Mammary epithelial cell (primary cell): ENCODE measurements around the gene ARRDC5.
A peak's percentile ranks its signal among the peaks of the same experiment; 100 is the strongest.

Experiments used
- CTCF ChIP-seq, 2 donors: IDR thresholded peaks in 1 of 2; conservative IDR thresholded peaks in 1 of 2; 2 replicates each; pipeline ENCODE4 v1.5.1; 2011 to 2012; ENCODE audit warnings: inconsistent platforms in 2 of 2, low read length in 2 of 2, mild to moderate bottlenecking in 2 of 2, control low read depth in 1 of 2, low read depth in 1 of 2; ENCODE audit not compliant: insufficient read depth in 1 of 2; ENCODE audit errors: extremely low read depth in 1 of 2
- EZH2 ChIP-seq: IDR thresholded peaks from 2 replicates; pipeline ENCODE4 v1.6.1; 2012; ENCODE audit warnings: low read length, inconsistent platforms, borderline replicate concordance

- peak; percentile 55 to 70 for TF ChIP-seq CTCF (conservative IDR thresholded peaks at IDR 0.05 in 1 of 2, IDR thresholded peaks at IDR 0.05 in 1 of 2; ENCODE audit: extremely low read depth in 1 of 2, insufficient read depth in 1 of 2, low read depth in 1 of 2, low read length in 2 of 2)
- no peak for TF ChIP-seq EZH2
These were observed 9.3 kb upstream of the ARRDC5 start for GRCh38 chr19:4911786-4912672.
